Fibroblast of lung (primary cell): ENCODE results near the gene COLQ. TPM values are rescaled to one million over a fixed set of nuclear protein-coding genes. Genes with fewer than 3 reads are reported as not detected.

Experiments used
- DNase-seq, 2 donors: peaks; one replicate each; pipeline versions ENCODE4 v3.0.0 to v3.0.0-alpha.2; 2010; ENCODE audit warnings: low read depth in 2 of 2
- H2AFZ ChIP-seq: 2 replicates; pipeline ENCODE4 v1.5.1; 2012; ENCODE audit warnings: low read length, control low read depth, inconsistent platforms
- H3K27ac ChIP-seq: 2 replicates; pipeline ENCODE4 v1.5.1; 2011; ENCODE audit warnings: low read length, control low read depth; ENCODE audit not compliant: insufficient read depth
- H3K27me3 ChIP-seq: 2 replicates; pipeline ENCODE4 v1.5.1; 2011; ENCODE audit warnings: mild to moderate bottlenecking, low read length; ENCODE audit not compliant: control insufficient read depth, insufficient read depth
- H3K36me3 ChIP-seq: 2 replicates; pipeline ENCODE4 v1.5.1; 2011; ENCODE audit warnings: low read length; ENCODE audit not compliant: control insufficient read depth, insufficient read depth
- H3K4me1 ChIP-seq: 2 replicates; pipeline ENCODE4 v1.5.1; 2011; ENCODE audit warnings: low read length; ENCODE audit not compliant: control insufficient read depth, insufficient read depth; ENCODE audit errors: extremely low read depth
- H3K4me2 ChIP-seq: 2 replicates; pipeline ENCODE4 v1.5.1; 2011; ENCODE audit warnings: low read length, control low read depth; ENCODE audit not compliant: insufficient read depth; ENCODE audit errors: extremely low read depth
- H3K4me3 ChIP-seq, 4 experiments: fragments of 200-600 bp in 1 of 4; sonication (generic) in 1 of 4; replicated peaks in 1 of 4; 2 replicates each; pipeline ENCODE4 v1.5.1; 2011 to 2016; ENCODE audit warnings: low read length in 4 of 4, low read depth in 3 of 4, mild to moderate bottlenecking in 3 of 4, control low read depth in 2 of 4, inconsistent platforms in 1 of 4, mixed read lengths in 1 of 4; ENCODE audit not compliant: insufficient read depth in 1 of 4; ENCODE audit errors: control extremely low read depth in 1 of 4
- H3K79me2 ChIP-seq: 2 replicates; pipeline ENCODE4 v1.5.1; 2012; ENCODE audit warnings: mild to moderate bottlenecking, low read length, inconsistent platforms; ENCODE audit not compliant: control insufficient read depth, insufficient read depth
- H3K9ac ChIP-seq: 2 replicates; pipeline ENCODE4 v1.5.1; 2011; ENCODE audit warnings: mild to moderate bottlenecking, low read length, control low read depth; ENCODE audit not compliant: insufficient read depth
- H3K9me3 ChIP-seq: 2 replicates; pipeline ENCODE4 v1.5.1; 2012; ENCODE audit warnings: low read depth, low read length; ENCODE audit not compliant: control insufficient read depth, insufficient read depth
- H4K20me1 ChIP-seq: 2 replicates; pipeline ENCODE4 v1.5.1; 2011; ENCODE audit warnings: low read length; ENCODE audit not compliant: control insufficient read depth, insufficient read depth; ENCODE audit errors: extremely low read depth
- CTCF ChIP-seq, 2 donors: IDR thresholded peaks in 1 of 2; conservative IDR thresholded peaks in 1 of 2; 1 replicate in 1 of 2; 2 replicates in 1 of 2; pipeline ENCODE4 v1.5.1; 2011 to 2012; ENCODE audit warnings: low read length in 2 of 2, control low read depth in 1 of 2, inconsistent platforms in 1 of 2, low read depth in 1 of 2, mild to moderate bottlenecking in 1 of 2
- EZH2 ChIP-seq: IDR thresholded peaks from 2 replicates; pipeline ENCODE4 v1.5.1; 2012; ENCODE audit warnings: low read length, control low read depth, mild to moderate bottlenecking; ENCODE audit errors: missing control alignments
- polyA plus RNA-seq, 2 donors: library from polyadenylated mRNA; depleted of rRNA in 1 of 2; stranded (reverse) in 1 of 2; unstranded in 1 of 2; fragments of >200 nt; gene quantifications; 2 replicates each; pipeline ENCODE4 v1.2.1, GENCODE V29; 2011 to 2012; ENCODE audit warnings: missing spikeins in 1 of 2
- total RNA-seq: library from RNA; depleted of rRNA; stranded (reverse); fragments of >200 nt; gene quantifications from 2 replicates; pipeline ENCODE4 v1.2.1, GENCODE V29; 2014

COLQ gene
- total and polyA plus RNA-seq, 2 donors (not counting 1 experiment from before 2014, with no cell fraction given) = 0.33 to 0.34 TPM

GRCh38 chr3:15455756-15456155 is 65.8 kb downstream of the COLQ start:
- H3K9me3 ChIP-seq = no peaks in the 10 kb centered on the region
- H3K27ac ChIP-seq = no peak overlapping the region
- no peaks in the 10 kb centered on the region for H4K20me1 ChIP-seq
- H3K27me3 ChIP-seq = no peaks in the 10 kb centered on the region
- no peak overlapping the region for H3K4me2 ChIP-seq
- no peak overlapping the region for H2AFZ ChIP-seq
- H3K36me3 ChIP-seq = no peaks in the 10 kb centered on the region
- TF ChIP-seq EZH2 (no peak), CTCF (conservative IDR thresholded peaks at IDR 0.05 in 1 of 2, IDR thresholded peaks at IDR 0.05 in 1 of 2; ENCODE audit: low read depth in 1 of 2, low read length in 2 of 2) (no peak)
- no peak overlapping the region for H3K4me3 ChIP-seq
- no peaks in the 10 kb centered on the region for H3K79me2 ChIP-seq
- DNase-seq = no peak
- H3K9ac ChIP-seq = no peak overlapping the region
- H3K4me1 ChIP-seq = no peaks in the 10 kb centered on the region

GRCh38 chr3:15454965-15455364 is 66.5 kb downstream of the COLQ start:
- H3K9ac ChIP-seq = no peak overlapping the region
- no peak for DNase-seq
- no peaks in the 10 kb centered on the region for H3K36me3 ChIP-seq
- H4K20me1 ChIP-seq = no peaks in the 10 kb centered on the region
- H3K79me2 ChIP-seq = no peaks in the 10 kb centered on the region
- no peaks in the 10 kb centered on the region for H3K27me3 ChIP-seq
- H3K4me3 ChIP-seq = no peak overlapping the region
- no peak overlapping the region for H3K4me2 ChIP-seq
- no peak overlapping the region for H2AFZ ChIP-seq
- no peaks in the 10 kb centered on the region for H3K9me3 ChIP-seq
- no peaks in the 10 kb centered on the region for H3K4me1 ChIP-seq
- no peak for TF ChIP-seq EZH2
- no peak for TF ChIP-seq CTCF (conservative IDR thresholded peaks at IDR 0.05 in 1 of 2, IDR thresholded peaks at IDR 0.05 in 1 of 2; ENCODE audit: low read depth in 1 of 2, low read length in 2 of 2)
- no peak overlapping the region for H3K27ac ChIP-seq

GRCh38 chr3:15453991-15454625 is 67.4 kb downstream of the COLQ start:
- H3K36me3 ChIP-seq = no peaks in the 10 kb centered on the region
- no peaks in the 10 kb centered on the region for H3K27me3 ChIP-seq
- no peak for DNase-seq
- H3K79me2 ChIP-seq = no peaks in the 10 kb centered on the region
- no peak overlapping the region for H2AFZ ChIP-seq
- TF ChIP-seq CTCF (conservative IDR thresholded peaks at IDR 0.05 in 1 of 2, IDR thresholded peaks at IDR 0.05 in 1 of 2; ENCODE audit: low read depth in 1 of 2, low read length in 2 of 2) = no peak
- no peak for TF ChIP-seq EZH2
- no peaks in the 10 kb centered on the region for H3K9me3 ChIP-seq
- no peak overlapping the region for H3K4me2 ChIP-seq
- H3K9ac ChIP-seq = no peak overlapping the region
- H4K20me1 ChIP-seq = no peaks in the 10 kb centered on the region
- H3K4me3 ChIP-seq = no peak overlapping the region
- H3K4me1 ChIP-seq = no peaks in the 10 kb centered on the region
- H3K27ac ChIP-seq = no peak overlapping the region
